Keratinocyte (primary cell): ENCODE results near the gene SCFD2.

Experiments
- CTCF ChIP-seq, 3 experiments: IDR thresholded peaks in 1 of 3; conservative IDR thresholded peaks in 1 of 3; optimal IDR thresholded peaks in 1 of 3; 2 replicates in 2 of 3; 3 replicates in 1 of 3; pipeline versions ENCODE3 to v1.5.1; 2011; ENCODE audit warnings: low read length in 3 of 3, mild to moderate bottlenecking in 3 of 3, moderate library complexity in 2 of 3, control low read depth in 1 of 3, inconsistent platforms in 1 of 3; ENCODE audit not compliant: insufficient read depth in 2 of 3; ENCODE audit errors: extremely low read depth in 1 of 3
- EZH2 ChIP-seq: IDR thresholded peaks from one replicate; pipeline ENCODE4 v1.6.1; 2012; ENCODE audit warnings: inconsistent platforms, mild to moderate bottlenecking, low read length, moderate library complexity

- TF ChIP-seq CTCF (optimal IDR thresholded peaks at IDR 0.05 in 1 of 3, IDR thresholded peaks at IDR 0.05 in 1 of 3, conservative IDR thresholded peaks at IDR 0.05 in 1 of 3; ENCODE audit: extremely low read depth in 1 of 3, insufficient read depth in 2 of 3, low read length in 3 of 3) (no peak), EZH2 (no peak)
These were observed 202.9 kb downstream of the SCFD2 start for GRCh38 chr4:53162969-53163368.
